Liver (tissue), 9 donors: ENCODE results near the gene SIGLEC8. TPM values are rescaled to one million over a fixed set of nuclear protein-coding genes. Genes with fewer than 3 reads are reported as not detected.

Source experiments
- DNase-seq: peaks from one replicate; pipeline ENCODE4 v3.0.0-alpha.2; 2017; ENCODE audit warnings: low spot score
- H3K27ac ChIP-seq, 2 donors: one replicate each; pipeline ENCODE4 v1.7.0; 2013; ENCODE audit warnings: inconsistent platforms in 2 of 2, low read length in 2 of 2, control low read depth in 1 of 2, low read depth in 1 of 2, mild to moderate bottlenecking in 1 of 2
- H3K27me3 ChIP-seq, 4 donors: one replicate each; pipeline versions ENCODE4 v1.6.1 to v1.7.0; 2013; ENCODE audit warnings: low read length in 3 of 4, inconsistent platforms in 1 of 4, mild to moderate bottlenecking in 1 of 4, moderate library complexity in 1 of 4; ENCODE audit not compliant: control insufficient read depth in 4 of 4, insufficient read depth in 4 of 4
- H3K36me3 ChIP-seq, 4 donors: one replicate each; pipeline versions ENCODE4 v1.6.1 to v1.7.0; 2013; ENCODE audit warnings: low read length in 3 of 4, mild to moderate bottlenecking in 3 of 4, low read depth in 1 of 4, moderate library complexity in 1 of 4; ENCODE audit not compliant: control insufficient read depth in 4 of 4, insufficient read depth in 3 of 4
- H3K4me1 ChIP-seq, 4 donors: one replicate each; pipeline versions ENCODE4 v1.6.1 to v1.7.0; 2013; ENCODE audit warnings: low read length in 3 of 4, mild to moderate bottlenecking in 3 of 4, moderate library complexity in 1 of 4; ENCODE audit not compliant: control insufficient read depth in 4 of 4, insufficient read depth in 4 of 4
- H3K4me3 ChIP-seq, 3 donors: one replicate each; pipeline versions ENCODE4 v1.6.1 to v1.7.0; 2013; ENCODE audit warnings: low read length in 3 of 3, control low read depth in 1 of 3, low read depth in 1 of 3, mild to moderate bottlenecking in 1 of 3
- H3K9ac ChIP-seq, 2 donors: one replicate each; pipeline ENCODE4 v1.7.0; 2013; ENCODE audit warnings: low read length in 2 of 2, mild to moderate bottlenecking in 2 of 2, moderate library complexity in 2 of 2, control low read depth in 1 of 2, low read depth in 1 of 2
- H3K9me3 ChIP-seq, 4 donors: one replicate each; pipeline versions ENCODE4 v1.6.1 to v1.7.0; 2013; ENCODE audit warnings: low read length in 3 of 4; ENCODE audit not compliant: control insufficient read depth in 4 of 4
- ATF3 ChIP-seq: IDR thresholded peaks from 2 replicates; pipeline ENCODE4 v1.6.1; 2016; ENCODE audit warnings: antibody characterized with exemption
- CTCF ChIP-seq: fragments of 150-350 bp; IDR thresholded peaks from 2 replicates; pipeline ENCODE4 v1.5.1; 2017; ENCODE audit warnings: improper control_type of control experiment, low read depth, low read length; ENCODE audit not compliant: missing input control
- FOXA1 ChIP-seq: IDR thresholded peaks from 2 replicates; pipeline ENCODE4 v1.6.1; 2016; ENCODE audit warnings: antibody characterized with exemption
- FOXA2 ChIP-seq: IDR thresholded peaks from 2 replicates; pipeline ENCODE4 v1.6.1; 2016; ENCODE audit warnings: antibody characterized with exemption
- GABPA ChIP-seq, 2 donors: IDR thresholded peaks in 1 of 2; conservative IDR thresholded peaks in 1 of 2; 2 replicates each; pipeline ENCODE4 v1.6.1; 2016; ENCODE audit warnings: antibody characterized with exemption in 2 of 2, mild to moderate bottlenecking in 1 of 2, moderate library complexity in 1 of 2
- HNF4G ChIP-seq: IDR thresholded peaks from 2 replicates; pipeline ENCODE4 v1.6.1; 2016; ENCODE audit warnings: antibody characterized with exemption
- JUND ChIP-seq, 2 donors: IDR thresholded peaks; 2 replicates each; pipeline ENCODE4 v1.6.1; 2016; ENCODE audit warnings: antibody characterized with exemption in 2 of 2
- MAX ChIP-seq: IDR thresholded peaks from 2 replicates; pipeline ENCODE4 v1.6.1; 2016; ENCODE audit warnings: antibody characterized with exemption
- RAD21 ChIP-seq, 2 donors: IDR thresholded peaks; 2 replicates each; pipeline ENCODE4 v1.6.1; 2016; ENCODE audit warnings: antibody characterized with exemption in 2 of 2, mild to moderate bottlenecking in 2 of 2
- REST ChIP-seq: IDR thresholded peaks from 2 replicates; pipeline ENCODE4 v1.6.1; 2016; ENCODE audit warnings: antibody characterized with exemption, mild to moderate bottlenecking
- RXRA ChIP-seq, 2 donors: IDR thresholded peaks; 2 replicates each; pipeline ENCODE4 v1.6.1; 2017 to 2018; ENCODE audit warnings: antibody characterized with exemption in 2 of 2, mild to moderate bottlenecking in 1 of 2
- TAF1 ChIP-seq: conservative IDR thresholded peaks from 2 replicates; pipeline ENCODE4 v1.6.1; 2016; ENCODE audit warnings: antibody characterized with exemption, mild to moderate bottlenecking
- YY1 ChIP-seq: IDR thresholded peaks from 2 replicates; pipeline ENCODE4 v1.6.1; 2016; ENCODE audit warnings: antibody characterized with exemption, mild to moderate bottlenecking
- ZBTB33 ChIP-seq: IDR thresholded peaks from 2 replicates; pipeline ENCODE4 v1.6.1; 2016; ENCODE audit warnings: antibody characterized with exemption
- WGBS: extraction: QIAGEN DNeasy Blood & Tissue Kit; methylation state at CpG from one replicate; pipeline ENCODE4 v1.1.7; 2013; 5-methylcytosine and 5-hydroxymethylcytosine counted together
- polyA plus RNA-seq, 2 donors: library from polyadenylated mRNA; stranded (reverse) in 1 of 2; unstranded in 1 of 2; fragments of 200-250 nt in 1 of 2; fragments of >200 nt in 1 of 2; fragmentation: Nextera tagmentation in 1 of 2; extraction: Ambion mirVana in 1 of 2; gene quantifications; one replicate each; pipeline versions ENCODE4 v1.2.1 to v1.2.3, GENCODE V29; 2013 to 2015
- total RNA-seq, 2 donors: library from RNA; depleted of rRNA; stranded (reverse); fragments of >200 nt; gene quantifications; one replicate each; pipeline ENCODE4 v1.2.3, GENCODE V29; 2014
- donor health status: healthy.
- donor health status: healthy.
- donor health status: healthy.
- donor health status: healthy.
- donor health status: healthy.

The SIGLEC8 gene
- total and polyA plus RNA-seq, 4 donors: 0.09 to 2.3 (median 0.52) TPM

GRCh38 chr19:51507192-51507591 lies 48.9 kb upstream of the SIGLEC8 start:
- Histone ChIP-seq H3K36me3 (no peaks in the 10 kb centered on the region), H3K4me3 (no peak overlapping the region), H3K9me3 (peaks cover 0 to 3% (median 0%) of the 10 kb centered on the region in 4 donors), H3K27ac (no peak overlapping the region), H3K9ac (no peak overlapping the region), H3K4me1 (no peaks in the 10 kb centered on the region), H3K27me3 (peaks cover 0 to 2% (median 0%) of the 10 kb centered on the region in 4 donors)
- DNase-seq: peak; percentile 39
- WGBS: 46% methylated on average over 3 of the region's 3 CpGs
- TF ChIP-seq CTCF (no peak), FOXA2 (no peak), REST (no peak), ATF3 (no peak), RAD21 (IDR thresholded peaks at IDR 0.05) (no peak), JUND (IDR thresholded peaks at IDR 0.05) (no peak)

GRCh38 chr19:51505904-51506303 lies 47.6 kb upstream of the SIGLEC8 start:
- no peak overlapping the region for H3K27ac ChIP-seq

GRCh38 chr19:51503896-51504295 lies 45.6 kb upstream of the SIGLEC8 start:
- Histone ChIP-seq H3K9me3 (peaks cover 0 to 3% (median 0%) of the 10 kb centered on the region in 4 donors), H3K27ac (no peak overlapping the region), H3K4me1 (no peaks in the 10 kb centered on the region), H3K27me3 (peaks cover 0 to 3% (median 0%) of the 10 kb centered on the region in 4 donors), H3K4me3 (no peak overlapping the region), H3K36me3 (no peaks in the 10 kb centered on the region), H3K9ac (no peak overlapping the region)
- 43% methylated on average over 3 of the region's 3 CpGs for WGBS
- no peak for DNase-seq
- TF ChIP-seq RXRA (IDR thresholded peaks at IDR 0.05): no peak
- TF ChIP-seq YY1: no peak
- no peak for TF ChIP-seq CTCF
- TF ChIP-seq GABPA (IDR thresholded peaks at IDR 0.05 in 1 of 2, conservative IDR thresholded peaks at IDR 0.05 in 1 of 2): no peak
- no peak for TF ChIP-seq FOXA2
- no peak for TF ChIP-seq HNF4G
- TF ChIP-seq RAD21 (IDR thresholded peaks at IDR 0.05): no peak
- no peak for TF ChIP-seq MAX
- TF ChIP-seq FOXA1: no peak
- TF ChIP-seq ZBTB33: no peak
- TF ChIP-seq TAF1: no peak
- no peak for TF ChIP-seq JUND (IDR thresholded peaks at IDR 0.05)

More at GRCh38 chr19:51505904-51506303, 47.6 kb upstream of the SIGLEC8 start:
- 39% methylated on average over 3 of the region's 3 CpGs for WGBS
- Histone ChIP-seq H3K27me3 (peaks cover 0 to 2% (median 0%) of the 10 kb centered on the region in 4 donors), H3K9ac (no peak overlapping the region), H3K36me3 (no peaks in the 10 kb centered on the region), H3K4me1 (no peaks in the 10 kb centered on the region), H3K9me3 (peaks cover 0 to 3% (median 0%) of the 10 kb centered on the region in 4 donors), H3K4me3 (no peak overlapping the region)
- TF ChIP-seq MAX (no peak), RAD21 (IDR thresholded peaks at IDR 0.05) (no peak), HNF4G (no peak), FOXA2 (no peak), ATF3 (no peak)
- DNase-seq: no peak
